Spleen (tissue), 7 donors: Measurements from ENCODE around the gene ZNF648.

Source experiments
- CTCF ChIP-seq, 11 experiments: fragments of 200-600 bp in 7 of 11; fragments of 450-650 bp in 4 of 11; sonication (generic) in 4 of 11; IDR thresholded peaks in 8 of 11; conservative IDR thresholded peaks in 3 of 11; 1 replicate in 7 of 11; 2 replicates in 4 of 11; pipeline versions ENCODE4 v1.4.0 to v1.8.0; 2016 to 2021; ENCODE audit warnings: antibody characterized with exemption in 11 of 11, inconsistent platforms in 4 of 11, mild to moderate bottlenecking in 1 of 11
- POLR2A ChIP-seq, 3 donors: fragments of 450-650 bp; IDR thresholded peaks; one replicate each; pipeline ENCODE4 v1.5.1; 2017; ENCODE audit warnings: antibody characterized with exemption in 3 of 3, mild to moderate bottlenecking in 1 of 3
- donor health status: DM: no; HTN: no; CAD: no; lungs with moderate emphysema.
- donor health status: DM: no; HTN: no; CAD: no.
- donor health status: DM: no; HTN: no; CAD: no.

GRCh38 chr1:182060877-182061276 lies 635 bp downstream of the ZNF648 start:
- TF ChIP-seq POLR2A (IDR thresholded peaks at IDR 0.05): no peak
- no peak for TF ChIP-seq CTCF (IDR thresholded peaks at IDR 0.05 in 8 of 11, conservative IDR thresholded peaks at IDR 0.05 in 3 of 11)
